AG09319 (cell line): ENCODE data around the gene APOOL.
A peak's percentile ranks its signal among the peaks of the same experiment; 100 is the strongest.
"Not testable (repeated sequence)": the region's sequence is repeated elsewhere in the genome, so short reads cannot be mapped to it uniquely, and the experiment has no call there.

Source experiments
- DNase-seq: peaks from one replicate; pipeline ENCODE4 v3.0.0-alpha.2; 2010; ENCODE audit warnings: low read depth; ENCODE audit errors: extremely low read depth
- CTCF ChIP-seq: IDR thresholded peaks from 2 replicates; pipeline ENCODE4 v1.5.1; 2011; ENCODE audit warnings: low read depth, mild to moderate bottlenecking, inconsistent platforms, low read length, moderate library complexity

The APOOL gene

GRCh38 chrX:85031505-85031904, 27.8 kb downstream of the APOOL start:
- DNase-seq, result no peak
- no peak for TF ChIP-seq CTCF

GRCh38 chrX:85037114-85037513, 33.4 kb downstream of the APOOL start:
- TF ChIP-seq CTCF, result no peak
- no peak for DNase-seq

GRCh38 chrX:85051627-85052026, 48.0 kb downstream of the APOOL start:
- no peak for DNase-seq
- TF ChIP-seq CTCF, result no peak

- TF ChIP-seq CTCF, result no peak
- no peak for DNase-seq
Measured at GRCh38 chrX:85052205-85052604, 48.5 kb downstream of the APOOL start.

- TF ChIP-seq CTCF, result peak; percentile 30
- peak; percentile 19 for DNase-seq
Measured at GRCh38 chrX:85052636-85053343, 49.1 kb downstream of the APOOL start.

GRCh38 chrX:85065512-85066198, 62.0 kb downstream of the APOOL start:
- TF ChIP-seq CTCF, result no peak
- DNase-seq, result no peak

GRCh38 chrX:85077247-85077646, 73.6 kb downstream of the APOOL start:
- DNase-seq, result not testable (repeated sequence)
